Sigmoid colon (tissue), 7 donors: ENCODE results near the gene BGN. TPM values are rescaled to one million over a fixed set of nuclear protein-coding genes. Genes with fewer than 3 reads are reported as not detected.

Experiments
- DNase-seq: peaks from one replicate; pipeline ENCODE4 v3.0.0-alpha.2; 2019
- H3K27ac ChIP-seq, 4 donors: fragments of 200-600 bp; sonication (generic); one replicate each; pipeline ENCODE4 v1.5.1; 2016 to 2019; ENCODE audit warnings: mild to moderate bottlenecking in 1 of 4
- H3K27me3 ChIP-seq, 3 donors: fragments of 200-600 bp; sonication (generic); one replicate each; pipeline ENCODE4 v1.5.1; 2019; ENCODE audit warnings: mild to moderate bottlenecking in 1 of 3
- H3K36me3 ChIP-seq, 4 donors: fragments of 200-600 bp; sonication (generic); one replicate each; pipeline ENCODE4 v1.5.1; 2016 to 2019
- H3K4me1 ChIP-seq, 4 donors: fragments of 200-600 bp; sonication (generic); one replicate each; pipeline ENCODE4 v1.5.1; 2017 to 2019
- H3K4me3 ChIP-seq, 4 donors: fragments of 200-600 bp; sonication (generic); one replicate each; pipeline ENCODE4 v1.5.1; 2017 to 2019; ENCODE audit warnings: mild to moderate bottlenecking in 2 of 4, moderate library complexity in 1 of 4
- H3K9me3 ChIP-seq, 4 donors: fragments of 200-600 bp in 3 of 4; sonication (generic) in 3 of 4; one replicate each; pipeline versions ENCODE4 v1.5.1 to v1.6.1; 2013 to 2019
- CTCF ChIP-seq, 4 experiments: fragments of 450-650 bp in 3 of 4; fragments of 200-600 bp in 1 of 4; IDR thresholded peaks; one replicate each; pipeline ENCODE4 v1.5.1; 2016 to 2019; ENCODE audit warnings: antibody characterized with exemption in 4 of 4, mild to moderate bottlenecking in 3 of 4, moderate library complexity in 2 of 4
- EP300 ChIP-seq, 4 donors: sonication (generic); formaldehyde crosslinking; IDR thresholded peaks; one replicate each; pipeline ENCODE4 v1.6.1; 2017; ENCODE audit warnings: antibody characterized with exemption in 4 of 4
- POLR2A ChIP-seq, 2 donors: fragments of 450-650 bp; IDR thresholded peaks; one replicate each; pipeline ENCODE4 v1.6.1; 2016; ENCODE audit warnings: antibody characterized with exemption in 2 of 2, mild to moderate bottlenecking in 2 of 2, moderate library complexity in 2 of 2
- POLR2AphosphoS5 ChIP-seq, 4 donors: sonication (generic); formaldehyde crosslinking; IDR thresholded peaks; one replicate each; pipeline ENCODE4 v1.6.1; 2017; ENCODE audit warnings: antibody characterized with exemption in 4 of 4
- WGBS, 2 donors: extraction: QIAGEN DNeasy Blood & Tissue Kit; methylation state at CpG; one replicate each; pipeline ENCODE4 v1.1.7; 2013; 5-methylcytosine and 5-hydroxymethylcytosine counted together
- intact Hi-C: fragments of 100-400 bp; cut with DNase I; formaldehyde crosslinking; loops from one replicate; pipeline ENCODE4 v1.15.1; 2023
- polyA plus RNA-seq, 3 donors: library from polyadenylated mRNA; stranded (reverse); fragments of 200-250 nt; gene quantifications; one replicate each; pipeline ENCODE4 v1.2.3, GENCODE V29; 2013
- total RNA-seq, 4 donors: library from RNA; depleted of rRNA; stranded (reverse); fragments of >200 nt; gene quantifications; one replicate each; pipeline ENCODE4 v1.1.0, GENCODE V29; 2016
- donor health status: healthy with polysubstance abuse.
- donor health status: Bipolar disorder and iron deficiency.
- donor health status: healthy.

Gene BGN
- total and polyA plus RNA-seq, 7 donors = 1.8 to 181 (median 9.0) TPM

DNA sequence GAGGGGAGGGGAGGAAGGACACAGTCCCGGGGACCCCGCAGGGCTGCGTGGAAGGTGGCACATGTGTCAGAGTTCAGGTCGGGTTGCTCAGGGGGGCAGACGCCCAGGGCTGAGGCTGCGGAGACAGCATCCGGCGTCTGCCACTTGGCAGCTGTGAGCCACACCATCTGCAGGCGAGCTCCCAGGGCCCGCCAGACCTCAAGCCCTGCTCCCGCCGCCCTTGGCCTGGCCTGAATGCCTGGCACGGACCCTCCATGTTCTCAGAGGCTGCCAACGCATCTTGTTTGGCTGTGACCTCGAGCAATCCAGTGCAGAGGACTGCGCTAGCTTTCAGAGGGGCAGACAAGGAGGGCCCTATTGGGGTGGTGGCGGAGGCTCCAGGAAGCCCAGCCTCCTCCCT is 5.1 kb downstream of the BGN start:
- no peak overlapping the region for H3K4me3 ChIP-seq
- H3K27ac ChIP-seq = no peak overlapping the region
- no peaks in the 10 kb centered on the region for H3K4me1 ChIP-seq
- H3K27me3 ChIP-seq = peaks cover 0 to 7% (median 0%) of the 10 kb centered on the region in 3 donors
- H3K9me3 ChIP-seq = no peaks in the 10 kb centered on the region
- no peak for DNase-seq
- TF ChIP-seq POLR2AphosphoS5 (IDR thresholded peaks at IDR 0.05) = no peak
- no peak for TF ChIP-seq EP300 (IDR thresholded peaks at IDR 0.05)
- TF ChIP-seq POLR2A (IDR thresholded peaks at IDR 0.05) = no peak
- TF ChIP-seq CTCF (IDR thresholded peaks at IDR 0.05) = no peak
- intact Hi-C loops = no loop called here
- 75 to 83% methylated on average over 17 of the region's 17 CpGs for WGBS, 2 donors
- no peaks in the 10 kb centered on the region for H3K36me3 ChIP-seq

DNA sequence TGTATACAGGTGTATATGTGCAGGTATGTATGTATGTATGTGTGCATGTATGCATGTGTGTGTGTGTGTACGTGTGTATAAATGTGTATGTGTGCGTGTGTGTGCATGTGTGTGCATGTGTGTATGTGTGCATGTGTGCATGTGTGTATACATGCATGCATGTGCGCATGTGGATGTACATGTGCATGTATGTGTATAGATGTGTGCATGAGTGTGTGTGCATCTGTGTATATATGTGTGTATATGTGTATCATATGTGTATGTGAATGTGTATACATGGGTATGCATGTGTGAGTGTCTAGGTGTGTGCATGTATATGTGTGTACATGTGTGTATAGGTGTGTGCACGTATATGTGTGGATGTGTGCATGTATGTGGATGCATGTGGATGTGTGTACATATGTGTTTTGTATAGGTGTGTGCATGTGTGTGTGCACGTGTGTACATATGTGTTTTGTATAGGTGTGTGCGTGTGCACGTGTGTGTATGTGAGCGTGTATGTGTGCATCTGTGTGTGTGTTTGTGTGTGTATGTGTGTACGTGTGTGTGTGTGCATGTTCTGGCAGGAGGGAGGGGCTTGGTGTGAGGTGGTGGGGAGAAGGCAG is 6.0 kb downstream of the BGN start:
- Histone ChIP-seq H3K9me3 (no peaks in the 10 kb centered on the region), H3K27me3 (peaks cover 0 to 4% (median 0%) of the 10 kb centered on the region in 3 donors), H3K4me3 (no peak overlapping the region), H3K36me3 (no peaks in the 10 kb centered on the region), H3K27ac (no peak overlapping the region), H3K4me1 (no peaks in the 10 kb centered on the region)
- WGBS, 2 donors = 94 to 95% methylated on average over 9 of the region's 9 CpGs
- no peak for DNase-seq
- TF ChIP-seq CTCF (IDR thresholded peaks at IDR 0.05) (no peak), POLR2A (IDR thresholded peaks at IDR 0.05) (no peak), EP300 (IDR thresholded peaks at IDR 0.05) (no peak), POLR2AphosphoS5 (IDR thresholded peaks at IDR 0.05) (no peak)
- intact Hi-C loops = no loop called here

- no peaks in the 10 kb centered on the region for H3K9me3 ChIP-seq
- H3K4me3 ChIP-seq = no peak overlapping the region
- 92 to 93% methylated on average over 8 of the region's 8 CpGs for WGBS, 2 donors
- H3K27ac ChIP-seq = no peak overlapping the region
- H3K4me1 ChIP-seq = no peaks in the 10 kb centered on the region
- TF ChIP-seq POLR2AphosphoS5 (IDR thresholded peaks at IDR 0.05) = no peak
- TF ChIP-seq EP300 (IDR thresholded peaks at IDR 0.05) = no peak
- no peak for TF ChIP-seq CTCF (IDR thresholded peaks at IDR 0.05)
- TF ChIP-seq POLR2A (IDR thresholded peaks at IDR 0.05) = no peak
- H3K36me3 ChIP-seq = no peaks in the 10 kb centered on the region
- DNase-seq = no peak
- intact Hi-C loops = no loop called here
- H3K27me3 ChIP-seq = no peaks in the 10 kb centered on the region
These were observed 6.8 kb downstream of the BGN start for GRCh38 chrX:153501530-153501929.

DNA sequence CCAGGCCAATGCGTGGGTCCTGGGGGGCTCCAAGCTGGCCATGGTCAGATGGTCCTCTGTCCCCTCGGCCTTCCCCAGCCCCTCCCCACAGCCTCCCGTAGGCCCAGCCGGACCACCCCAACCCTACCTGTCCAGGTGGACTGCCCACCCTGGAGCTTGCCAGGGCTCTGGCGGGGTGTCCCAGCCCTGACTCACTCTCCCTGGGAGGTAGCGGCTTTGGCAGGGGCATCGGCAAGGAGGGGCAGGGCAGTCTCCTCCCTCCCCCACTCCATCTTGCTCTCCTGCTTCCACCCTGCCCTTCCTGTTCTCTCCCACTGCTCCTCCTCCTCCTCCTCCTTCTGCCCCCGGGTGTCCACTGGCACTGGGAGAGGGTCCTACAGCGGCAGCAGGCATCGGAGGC is 7.4 kb downstream of the BGN start:
- H3K27ac ChIP-seq = no peak overlapping the region
- intact Hi-C loops = no loop called here
- WGBS, 2 donors = 83 to 90% methylated on average over 10 of the region's 10 CpGs

GRCh38 chrX:153502796-153503195 is 8.0 kb downstream of the BGN start:
- 92 to 95% methylated on average over 14 of the region's 14 CpGs for WGBS, 2 donors
- H3K4me3 ChIP-seq = no peak overlapping the region

More for the DNA sequence above, 7.4 kb downstream of the BGN start:
- no peaks in the 10 kb centered on the region for H3K9me3 ChIP-seq
- H3K27me3 ChIP-seq = no peaks in the 10 kb centered on the region
- no peaks in the 10 kb centered on the region for H3K4me1 ChIP-seq
- H3K4me3 ChIP-seq = no peak overlapping the region
- no peaks in the 10 kb centered on the region for H3K36me3 ChIP-seq
- no peak for DNase-seq
- TF ChIP-seq POLR2A (IDR thresholded peaks at IDR 0.05) (no peak), POLR2AphosphoS5 (IDR thresholded peaks at IDR 0.05) (no peak)

More at GRCh38 chrX:153502796-153503195, 8.0 kb downstream of the BGN start:
- Histone ChIP-seq H3K9me3 (no peaks in the 10 kb centered on the region), H3K36me3 (no peaks in the 10 kb centered on the region), H3K4me1 (no peaks in the 10 kb centered on the region), H3K27me3 (no peaks in the 10 kb centered on the region), H3K27ac (no peak overlapping the region)
- TF ChIP-seq POLR2AphosphoS5 (IDR thresholded peaks at IDR 0.05) (no peak), CTCF (IDR thresholded peaks at IDR 0.05) (no peak), POLR2A (IDR thresholded peaks at IDR 0.05) (no peak), EP300 (IDR thresholded peaks at IDR 0.05) (no peak)
- intact Hi-C loops = no loop called here
- DNase-seq = no peak
